SU-DHL-6 (cell line): ENCODE results near the gene UMAD1.

Experiments
- CTCF ChIP-seq: fragments of 200-600 bp; sonication (generic); IDR thresholded peaks from one replicate; pipeline ENCODE4 v1.5.1; 2017; ENCODE audit warnings: antibody characterized with exemption, mild to moderate bottlenecking, low read length, moderate library complexity; ENCODE audit not compliant: insufficient read depth, poor library complexity, severe bottlenecking
- EZH2phosphoT487 ChIP-seq: fragments of 200-600 bp; sonication (generic), shearing (Covaris generic); conservative IDR thresholded peaks from 2 replicates; pipeline ENCODE4 v1.6.1; 2018; ENCODE audit warnings: mild to moderate bottlenecking, antibody characterized with exemption, low read length, moderate library complexity, mixed read lengths

- TF ChIP-seq CTCF (no peak), EZH2phosphoT487 (no peak)
Measured at GRCh38 chr7:7699970-7700369, 59.4 kb downstream of the UMAD1 start.
